ENCODE measurements around the gene IL20RA.

The IL20RA gene

GRCh38 chr6:137024237-137024990, 20.4 kb downstream of the IL20RA start:
- peak overlapping the region in 1 of 2 donors; percentile 7 for H3K27ac ChIP-seq (ENCODE audit: low read depth in 2 of 2, low read length in 2 of 2)
- no peak overlapping the region for H3K9ac ChIP-seq (ENCODE audit: low read depth in 1 of 2, low read length in 2 of 2)
- H3K9me3 ChIP-seq (ENCODE audit: control insufficient read depth in 2 of 2, low read length in 2 of 2): no peaks in the 10 kb centered on the region
- H3K4me1 ChIP-seq (ENCODE audit: control insufficient read depth in 2 of 2, insufficient read depth in 2 of 2, low read length in 2 of 2): peaks cover 12 to 17% of the 10 kb centered on the region in 2 donors
- H3K27me3 ChIP-seq (ENCODE audit: control insufficient read depth in 2 of 2, insufficient read depth in 2 of 2, low read length in 2 of 2): peaks cover 0 to 2% of the 10 kb centered on the region in 2 donors
- H3K4me3 ChIP-seq (ENCODE audit: low read length in 2 of 2): no peak overlapping the region
- H3K36me3 ChIP-seq (ENCODE audit: control insufficient read depth in 2 of 2, insufficient read depth in 2 of 2, low read length in 2 of 2): no peaks in the 10 kb centered on the region

GRCh38 chr6:137020776-137021175, 24.0 kb downstream of the IL20RA start:
- Histone ChIP-seq H3K27me3 (ENCODE audit: control insufficient read depth in 2 of 2, insufficient read depth in 2 of 2, low read length in 2 of 2) (no peaks in the 10 kb centered on the region), H3K27ac (ENCODE audit: low read depth in 2 of 2, low read length in 2 of 2) (no peak overlapping the region), H3K9ac (ENCODE audit: low read depth in 1 of 2, low read length in 2 of 2) (no peak overlapping the region), H3K36me3 (ENCODE audit: control insufficient read depth in 2 of 2, insufficient read depth in 2 of 2, low read length in 2 of 2) (no peaks in the 10 kb centered on the region), H3K4me3 (ENCODE audit: low read length in 2 of 2) (no peak overlapping the region), H3K4me1 (ENCODE audit: control insufficient read depth in 2 of 2, insufficient read depth in 2 of 2, low read length in 2 of 2) (peaks cover 7 to 14% of the 10 kb centered on the region in 2 donors), H3K9me3 (ENCODE audit: control insufficient read depth in 2 of 2, low read length in 2 of 2) (no peaks in the 10 kb centered on the region)

- H3K27me3 ChIP-seq (ENCODE audit: control insufficient read depth in 2 of 2, insufficient read depth in 2 of 2, low read length in 2 of 2): no peaks in the 10 kb centered on the region
- no peak overlapping the region for H3K27ac ChIP-seq (ENCODE audit: low read depth in 2 of 2, low read length in 2 of 2)
- H3K9ac ChIP-seq (ENCODE audit: low read depth in 1 of 2, low read length in 2 of 2): no peak overlapping the region
- H3K4me1 ChIP-seq (ENCODE audit: control insufficient read depth in 2 of 2, insufficient read depth in 2 of 2, low read length in 2 of 2): peaks cover 0 to 4% of the 10 kb centered on the region in 2 donors
- no peak overlapping the region for H3K4me3 ChIP-seq (ENCODE audit: low read length in 2 of 2)
- no peaks in the 10 kb centered on the region for H3K9me3 ChIP-seq (ENCODE audit: control insufficient read depth in 2 of 2, low read length in 2 of 2)
- no peaks in the 10 kb centered on the region for H3K36me3 ChIP-seq (ENCODE audit: control insufficient read depth in 2 of 2, insufficient read depth in 2 of 2, low read length in 2 of 2)
Measured at GRCh38 chr6:137019476-137020272, 25.1 kb downstream of the IL20RA start.

GRCh38 chr6:137017081-137017480, 27.7 kb downstream of the IL20RA start:
- H3K36me3 ChIP-seq (ENCODE audit: control insufficient read depth in 2 of 2, insufficient read depth in 2 of 2, low read length in 2 of 2): no peaks in the 10 kb centered on the region
- peaks cover 0 to 4% of the 10 kb centered on the region in 2 donors for H3K27me3 ChIP-seq (ENCODE audit: control insufficient read depth in 2 of 2, insufficient read depth in 2 of 2, low read length in 2 of 2)
- H3K27ac ChIP-seq (ENCODE audit: low read depth in 2 of 2, low read length in 2 of 2): no peak overlapping the region
- no peaks in the 10 kb centered on the region for H3K9me3 ChIP-seq (ENCODE audit: control insufficient read depth in 2 of 2, low read length in 2 of 2)
- H3K4me1 ChIP-seq (ENCODE audit: control insufficient read depth in 2 of 2, insufficient read depth in 2 of 2, low read length in 2 of 2): no peaks in the 10 kb centered on the region
- no peak overlapping the region for H3K9ac ChIP-seq (ENCODE audit: low read depth in 1 of 2, low read length in 2 of 2)
- H3K4me3 ChIP-seq (ENCODE audit: low read length in 2 of 2): no peak overlapping the region

GRCh38 chr6:137016356-137016755, 28.4 kb downstream of the IL20RA start:
- H3K9me3 ChIP-seq (ENCODE audit: control insufficient read depth in 2 of 2, low read length in 2 of 2): no peaks in the 10 kb centered on the region
- H3K36me3 ChIP-seq (ENCODE audit: control insufficient read depth in 2 of 2, insufficient read depth in 2 of 2, low read length in 2 of 2): no peaks in the 10 kb centered on the region
- H3K27me3 ChIP-seq (ENCODE audit: control insufficient read depth in 2 of 2, insufficient read depth in 2 of 2, low read length in 2 of 2): peaks cover 0 to 4% of the 10 kb centered on the region in 2 donors
- H3K4me1 ChIP-seq (ENCODE audit: control insufficient read depth in 2 of 2, insufficient read depth in 2 of 2, low read length in 2 of 2): no peaks in the 10 kb centered on the region
- H3K9ac ChIP-seq (ENCODE audit: low read depth in 1 of 2, low read length in 2 of 2): no peak overlapping the region
- H3K4me3 ChIP-seq (ENCODE audit: low read length in 2 of 2): no peak overlapping the region
- H3K27ac ChIP-seq (ENCODE audit: low read depth in 2 of 2, low read length in 2 of 2): no peak overlapping the region

- Histone ChIP-seq H3K36me3 (ENCODE audit: control insufficient read depth in 2 of 2, insufficient read depth in 2 of 2, low read length in 2 of 2) (no peaks in the 10 kb centered on the region), H3K27ac (ENCODE audit: low read depth in 2 of 2, low read length in 2 of 2) (no peak overlapping the region), H3K27me3 (ENCODE audit: control insufficient read depth in 2 of 2, insufficient read depth in 2 of 2, low read length in 2 of 2) (peaks cover 0 to 4% of the 10 kb centered on the region in 2 donors), H3K9me3 (ENCODE audit: control insufficient read depth in 2 of 2, low read length in 2 of 2) (no peaks in the 10 kb centered on the region), H3K4me3 (ENCODE audit: low read length in 2 of 2) (no peak overlapping the region), H3K4me1 (ENCODE audit: control insufficient read depth in 2 of 2, insufficient read depth in 2 of 2, low read length in 2 of 2) (no peaks in the 10 kb centered on the region), H3K9ac (ENCODE audit: low read depth in 1 of 2, low read length in 2 of 2) (no peak overlapping the region)
Measured at GRCh38 chr6:137015943-137016342, 28.8 kb downstream of the IL20RA start.

GRCh38 chr6:137013738-137014602, 30.8 kb downstream of the IL20RA start:
- no peaks in the 10 kb centered on the region for H3K4me1 ChIP-seq (ENCODE audit: control insufficient read depth in 2 of 2, insufficient read depth in 2 of 2, low read length in 2 of 2)
- no peak overlapping the region for H3K27ac ChIP-seq (ENCODE audit: low read depth in 2 of 2, low read length in 2 of 2)

GRCh38 chr6:137013031-137013430, 31.7 kb downstream of the IL20RA start:
- Histone ChIP-seq H3K36me3 (ENCODE audit: control insufficient read depth in 2 of 2, insufficient read depth in 2 of 2, low read length in 2 of 2) (peaks cover 0 to 4% of the 10 kb centered on the region in 2 donors), H3K27me3 (ENCODE audit: control insufficient read depth in 2 of 2, insufficient read depth in 2 of 2, low read length in 2 of 2) (peaks cover 0 to 4% of the 10 kb centered on the region in 2 donors), H3K9ac (ENCODE audit: low read depth in 1 of 2, low read length in 2 of 2) (no peak overlapping the region), H3K9me3 (ENCODE audit: control insufficient read depth in 2 of 2, low read length in 2 of 2) (no peaks in the 10 kb centered on the region), H3K27ac (ENCODE audit: low read depth in 2 of 2, low read length in 2 of 2) (no peak overlapping the region), H3K4me3 (ENCODE audit: low read length in 2 of 2) (no peak overlapping the region), H3K4me1 (ENCODE audit: control insufficient read depth in 2 of 2, insufficient read depth in 2 of 2, low read length in 2 of 2) (no peaks in the 10 kb centered on the region)

More at GRCh38 chr6:137013738-137014602, 30.8 kb downstream of the IL20RA start:
- H3K9ac ChIP-seq (ENCODE audit: low read depth in 1 of 2, low read length in 2 of 2): no peak overlapping the region
- H3K27me3 ChIP-seq (ENCODE audit: control insufficient read depth in 2 of 2, insufficient read depth in 2 of 2, low read length in 2 of 2): peaks cover 0 to 4% of the 10 kb centered on the region in 2 donors
- H3K36me3 ChIP-seq (ENCODE audit: control insufficient read depth in 2 of 2, insufficient read depth in 2 of 2, low read length in 2 of 2): no peaks in the 10 kb centered on the region
- H3K9me3 ChIP-seq (ENCODE audit: control insufficient read depth in 2 of 2, low read length in 2 of 2): no peaks in the 10 kb centered on the region
- H3K4me3 ChIP-seq (ENCODE audit: low read length in 2 of 2): no peak overlapping the region

- H3K4me3 ChIP-seq (ENCODE audit: low read length in 2 of 2): no peak overlapping the region
- H3K36me3 ChIP-seq (ENCODE audit: control insufficient read depth in 2 of 2, insufficient read depth in 2 of 2, low read length in 2 of 2): peaks cover 0 to 4% of the 10 kb centered on the region in 2 donors
- no peak overlapping the region for H3K27ac ChIP-seq (ENCODE audit: low read depth in 2 of 2, low read length in 2 of 2)
- H3K4me1 ChIP-seq (ENCODE audit: control insufficient read depth in 2 of 2, insufficient read depth in 2 of 2, low read length in 2 of 2): no peaks in the 10 kb centered on the region
- H3K9ac ChIP-seq (ENCODE audit: low read depth in 1 of 2, low read length in 2 of 2): no peak overlapping the region
- peaks cover 0 to 4% of the 10 kb centered on the region in 2 donors for H3K27me3 ChIP-seq (ENCODE audit: control insufficient read depth in 2 of 2, insufficient read depth in 2 of 2, low read length in 2 of 2)
- H3K9me3 ChIP-seq (ENCODE audit: control insufficient read depth in 2 of 2, low read length in 2 of 2): no peaks in the 10 kb centered on the region
Measured at GRCh38 chr6:137011406-137011805, 33.4 kb downstream of the IL20RA start.
